Urothelium cell line (cell line): ENCODE measurements around the gene IGLON5.

Experiments
- DNase-seq: peaks from one replicate; pipeline ENCODE4 v3.0.0; 2011; ENCODE audit warnings: low spot score, mixed read lengths
- FAIRE-seq: peaks from 2 replicates; lab custom pipeline; 2011; peaks lifted over from hg19 to GRCh38; lab: Jason Lieb, UNC

The IGLON5 gene

GRCh38 chr19:51359294-51359693, 47.9 kb downstream of the IGLON5 start:
- DNase-seq = no peak
- no peak for FAIRE-seq

- DNase-seq (no peak), FAIRE-seq (no peak)
These were observed 49.8 kb downstream of the IGLON5 start for GRCh38 chr19:51361239-51361638.

- no peak for DNase-seq
- FAIRE-seq = no peak
These were observed 53.0 kb downstream of the IGLON5 start for GRCh38 chr19:51364200-51365106.

- DNase-seq (no peak), FAIRE-seq (no peak)
These were observed 53.9 kb downstream of the IGLON5 start for GRCh38 chr19:51365211-51365964.

- DNase-seq (no peak), FAIRE-seq (no peak)
These were observed 54.5 kb downstream of the IGLON5 start, which contains the start of gene ETFB for GRCh38 chr19:51365965-51366388. TSS of gene ETFB (minus strand) at chr19:51366388. CDS start at chr19:51366326, 62 bp downstream.

GRCh38 chr19:51366389-51367254, 55.2 kb downstream of the IGLON5 start:
- FAIRE-seq (no peak), DNase-seq (peak; percentile 97)

GRCh38 chr19:51367255-51367564, 55.8 kb downstream of the IGLON5 start:
- no peak for DNase-seq
- FAIRE-seq = no peak

GRCh38 chr19:51367565-51368365, 56.3 kb downstream of the IGLON5 start:
- DNase-seq = peak; percentile 99
- peak; percentile 62 for FAIRE-seq

- no peak for DNase-seq
- no peak for FAIRE-seq
These were observed 57.2 kb downstream of the IGLON5 start, which contains the start of gene CLDND2 for GRCh38 chr19:51368366-51369282. TSS of gene CLDND2 (minus strand) at chr19:51369003. CDS start at chr19:51368577, 426 bp downstream.

GRCh38 chr19:51370230-51370629, 58.8 kb downstream of the IGLON5 start:
- no peak for FAIRE-seq
- DNase-seq = no peak

- DNase-seq = no peak
- FAIRE-seq = no peak
These were observed 59.8 kb downstream of the IGLON5 start for GRCh38 chr19:51371186-51371690.

GRCh38 chr19:51372021-51372648, 60.7 kb downstream of the IGLON5 start:
- no peak for FAIRE-seq
- DNase-seq = no peak

GRCh38 chr19:51372649-51373504, 61.4 kb downstream of the IGLON5 start, which contains the start of gene NKG7:
TSS of gene NKG7 (minus strand) at chr19:51372654. CDS start at chr19:51372535, 119 bp downstream.
- no peak for FAIRE-seq

GRCh38 chr19:51375504-51376221, 64.2 kb downstream of the IGLON5 start:
- FAIRE-seq = no peak

More at GRCh38 chr19:51372649-51373504, 61.4 kb downstream of the IGLON5 start, which contains the start of gene NKG7:
- no peak for DNase-seq

GRCh38 chr19:51377422-51377821, 66.0 kb downstream of the IGLON5 start:
- FAIRE-seq (no peak), DNase-seq (no peak)

More at GRCh38 chr19:51375504-51376221, 64.2 kb downstream of the IGLON5 start:
- no peak for DNase-seq

- FAIRE-seq = no peak
- no peak for DNase-seq
These were observed 68.9 kb downstream of the IGLON5 start for GRCh38 chr19:51380379-51380778.
